IPS-18c (cell line): ENCODE measurements around the gene ITIH4.

Experiments
- H3K4me3 ChIP-seq: 2 replicates; pipeline ENCODE4 v1.7.0; 2013; ENCODE audit warnings: low read depth, mild to moderate bottlenecking, low read length, moderate library complexity; ENCODE audit not compliant: insufficient read depth
- H3K9me3 ChIP-seq: one replicate; pipeline ENCODE4 v1.6.1; 2013; ENCODE audit warnings: mild to moderate bottlenecking, low read length, moderate library complexity; ENCODE audit not compliant: control insufficient read depth, insufficient read depth

The ITIH4 gene

GRCh38 chr3:52830535-52831258 is at the start of gene ITIH4:
ITIH4 (minus strand) TSS chr3:52830672; CDS start chr3:52830642, 30 bp downstream.
- H3K4me3 ChIP-seq: no peak within 1 kb of the TSS
- H3K9me3 ChIP-seq: no peaks in the 10 kb centered on the region

DNA sequence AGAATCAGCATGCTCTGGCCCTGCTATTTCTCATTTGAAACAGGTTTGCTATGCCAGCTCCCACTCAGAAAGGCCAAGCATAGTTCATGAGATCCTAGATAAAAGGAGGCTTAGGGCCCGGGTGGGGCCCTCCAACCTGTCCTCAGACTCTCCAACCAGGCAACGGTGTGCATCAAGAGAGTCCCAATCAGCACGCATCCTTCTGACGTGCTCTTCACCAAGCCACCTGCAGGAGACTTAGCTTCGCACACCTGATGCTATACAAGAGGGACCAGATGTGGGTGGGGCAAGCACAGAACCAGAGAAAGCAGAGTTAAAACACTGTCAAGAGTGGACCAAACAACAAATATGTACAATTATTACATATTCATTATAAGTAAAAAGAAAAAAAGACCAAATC is 49.6 kb upstream of the ITIH4 start:
- no peaks in the 10 kb centered on the region for H3K9me3 ChIP-seq
- no peak overlapping the region for H3K4me3 ChIP-seq

- no peak overlapping the region for H3K4me3 ChIP-seq
- no peaks in the 10 kb centered on the region for H3K9me3 ChIP-seq
Measured at GRCh38 chr3:52879581-52879980, 49.1 kb upstream of the ITIH4 start.

DNA sequence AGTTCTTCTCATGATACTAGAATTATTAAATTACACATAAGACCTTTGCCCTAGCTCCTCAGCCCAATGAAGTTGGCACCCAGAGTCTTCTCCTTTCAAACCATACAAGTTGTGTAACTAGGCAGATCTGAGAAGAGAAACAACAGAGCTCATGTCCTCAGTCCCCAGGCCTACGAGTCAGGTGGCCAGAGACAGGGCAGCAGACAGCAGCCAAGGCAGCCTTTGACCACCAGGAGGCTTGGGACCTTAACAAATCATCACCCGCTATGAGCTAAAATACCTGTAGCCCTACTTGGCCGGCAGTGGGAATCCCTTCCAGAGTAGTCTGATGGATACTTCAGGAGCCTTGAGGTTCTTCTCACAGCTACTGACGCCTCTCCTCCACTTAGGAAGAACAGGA is 48.6 kb upstream of the ITIH4 start:
- no peaks in the 10 kb centered on the region for H3K9me3 ChIP-seq
- H3K4me3 ChIP-seq: no peak overlapping the region

GRCh38 chr3:52877085-52877484 is 46.6 kb upstream of the ITIH4 start:
- H3K9me3 ChIP-seq: no peaks in the 10 kb centered on the region

GRCh38 chr3:52874864-52875587 is 44.6 kb upstream of the ITIH4 start:
- no peaks in the 10 kb centered on the region for H3K9me3 ChIP-seq
- H3K4me3 ChIP-seq: no peak overlapping the region

More at GRCh38 chr3:52877085-52877484, 46.6 kb upstream of the ITIH4 start:
- H3K4me3 ChIP-seq: no peak overlapping the region

DNA sequence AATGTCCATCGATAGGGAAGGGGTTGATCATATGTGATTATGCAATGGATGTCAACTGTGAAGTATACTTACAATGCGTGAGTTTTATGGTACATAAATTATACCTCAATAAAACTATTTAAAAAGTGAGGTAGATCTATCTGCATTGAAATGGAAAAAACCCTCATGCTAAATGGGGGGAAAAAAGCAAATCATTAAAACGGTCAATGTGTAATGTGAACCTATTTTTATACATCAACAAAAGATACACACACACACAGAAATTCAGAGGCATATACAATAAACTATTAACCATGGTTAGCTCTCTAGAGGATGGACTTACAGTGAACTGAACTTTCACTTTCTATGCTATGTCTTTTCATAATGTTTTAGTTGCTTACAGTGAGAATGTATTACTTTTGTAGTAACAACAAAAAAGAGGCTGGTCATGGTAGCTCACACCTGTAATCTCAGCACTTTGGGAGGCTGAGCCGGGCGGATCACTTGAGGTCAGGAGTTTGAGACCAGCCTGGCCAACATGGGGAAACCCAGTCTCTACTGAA is 43.8 kb upstream of the ITIH4 start:
- Histone ChIP-seq H3K4me3 (no peak overlapping the region), H3K9me3 (no peaks in the 10 kb centered on the region)

GRCh38 chr3:52873433-52874159 is 43.1 kb upstream of the ITIH4 start:
- Histone ChIP-seq H3K4me3 (no peak overlapping the region), H3K9me3 (no peaks in the 10 kb centered on the region)

DNA sequence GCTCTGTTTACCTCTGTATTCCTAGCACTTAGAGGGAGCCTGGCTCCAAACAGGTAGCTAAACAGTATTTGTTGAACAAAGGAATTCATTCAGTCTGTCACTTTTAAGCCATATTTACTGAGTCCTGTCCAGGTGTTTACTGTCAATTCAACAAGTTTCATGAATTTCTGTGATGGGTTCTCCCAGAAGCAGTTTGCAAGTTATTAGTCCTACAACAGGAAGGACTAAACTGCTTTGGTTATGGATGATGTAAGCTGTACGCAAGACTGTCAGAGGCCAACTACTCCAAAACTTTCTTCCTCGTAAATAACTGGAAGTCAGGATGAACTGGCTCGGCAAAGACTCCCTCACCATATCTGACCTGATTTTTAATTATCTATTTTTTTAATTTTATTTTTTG is 41.8 kb upstream of the ITIH4 start:
- Histone ChIP-seq H3K4me3 (no peak overlapping the region), H3K9me3 (no peaks in the 10 kb centered on the region)

DNA sequence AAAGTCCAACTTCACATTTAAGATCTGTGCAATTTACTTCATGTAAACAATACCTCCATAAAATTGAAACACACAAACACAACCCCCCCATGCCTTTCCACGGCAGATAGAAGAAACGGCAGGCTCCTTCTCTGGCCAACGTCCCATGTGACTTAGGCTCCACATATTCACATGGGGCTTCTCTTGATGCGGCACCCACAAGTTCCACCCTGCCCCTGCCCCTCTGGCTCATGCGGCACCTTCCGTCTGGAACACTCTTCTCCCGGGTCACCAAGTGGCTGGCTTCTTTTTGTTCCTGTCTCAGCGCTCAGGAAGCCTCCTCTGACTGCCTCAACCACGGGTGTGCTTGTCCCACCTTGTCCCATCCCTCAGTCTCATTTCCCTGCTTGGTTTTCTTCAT is 41.3 kb upstream of the ITIH4 start:
- H3K9me3 ChIP-seq: no peaks in the 10 kb centered on the region
- no peak overlapping the region for H3K4me3 ChIP-seq

DNA sequence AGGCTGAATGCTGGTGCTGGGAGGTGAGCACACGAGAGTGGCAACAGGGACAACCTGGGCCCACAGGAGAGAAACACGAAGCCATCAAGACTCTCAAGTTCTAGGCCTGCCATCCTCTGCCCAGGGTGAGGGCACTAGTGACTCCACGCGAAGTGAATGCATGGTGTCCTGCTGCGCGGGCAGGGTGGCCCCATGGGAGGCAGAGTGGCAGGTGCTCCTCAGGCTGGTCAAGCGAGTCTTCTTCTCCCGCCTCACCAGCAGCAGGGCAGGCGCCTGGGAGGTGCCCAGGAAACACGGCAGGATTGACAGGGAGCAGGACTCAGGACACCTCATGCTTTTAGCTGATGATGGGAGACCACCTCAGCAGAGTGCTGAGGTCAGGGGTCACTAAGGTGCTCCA is 40.0 kb upstream of the ITIH4 start:
- H3K9me3 ChIP-seq: no peaks in the 10 kb centered on the region
- no peak overlapping the region for H3K4me3 ChIP-seq

DNA sequence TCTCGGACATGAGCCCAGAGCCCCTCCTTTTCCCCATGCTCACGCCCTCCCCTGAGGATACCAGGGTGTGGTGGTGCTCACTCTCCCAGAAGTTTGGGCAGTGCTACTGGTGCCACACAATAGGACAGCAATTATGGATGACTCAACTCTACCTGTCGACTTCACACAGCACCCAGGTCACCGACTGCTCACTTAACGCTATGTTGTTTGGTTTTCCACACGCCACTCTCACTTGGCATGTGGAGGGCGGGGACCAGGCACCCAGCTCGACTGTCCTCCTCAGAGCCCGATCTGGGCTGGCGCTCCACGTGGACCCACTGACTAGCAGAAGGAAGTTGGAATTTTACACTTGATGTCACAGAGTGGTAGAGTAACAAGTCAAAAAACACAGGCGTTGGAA is 36.0 kb upstream of the ITIH4 start:
- no peak overlapping the region for H3K4me3 ChIP-seq
- peaks cover 5% of the 10 kb centered on the region for H3K9me3 ChIP-seq

DNA sequence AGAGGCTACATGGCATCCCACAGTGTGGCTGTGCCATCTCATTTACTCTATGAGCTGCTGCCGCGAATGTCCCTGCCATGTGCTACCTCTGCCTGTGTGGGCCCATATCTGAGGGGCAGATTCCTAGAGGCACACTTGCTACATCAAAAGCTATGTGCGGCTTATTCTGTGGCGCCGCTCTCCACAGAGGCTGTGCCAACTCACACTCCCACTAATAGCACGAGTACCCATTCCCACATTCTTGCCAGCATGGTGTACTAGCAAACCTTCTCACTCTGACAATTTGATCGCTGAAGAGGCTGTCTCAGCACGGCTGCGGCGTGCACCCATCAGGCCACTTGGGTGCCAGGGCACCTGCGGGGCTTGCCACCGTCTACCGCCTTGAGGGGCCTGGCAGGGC is 35.5 kb upstream of the ITIH4 start:
- H3K4me3 ChIP-seq: no peak overlapping the region
- peaks cover 7% of the 10 kb centered on the region for H3K9me3 ChIP-seq

DNA sequence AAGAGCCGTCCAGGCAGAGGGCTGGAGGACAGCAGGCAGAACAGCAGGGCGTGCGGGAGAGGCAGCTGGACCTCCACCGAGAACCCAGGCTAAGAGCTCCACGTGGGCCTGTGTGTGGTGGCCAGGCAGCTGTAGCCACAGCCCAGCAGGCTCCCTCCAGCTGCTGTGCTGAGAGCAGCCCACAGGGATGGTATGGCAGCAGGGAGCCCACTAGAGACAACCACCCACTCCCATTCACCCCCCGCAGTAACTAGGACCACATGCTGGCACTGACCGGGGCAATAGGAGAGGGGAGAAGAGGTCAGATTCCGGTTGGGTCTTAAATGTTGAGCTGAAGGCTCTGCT is 29.9 kb upstream of the ITIH4 start:
- Histone ChIP-seq H3K4me3 (no peak overlapping the region), H3K9me3 (peaks cover 7% of the 10 kb centered on the region)

DNA sequence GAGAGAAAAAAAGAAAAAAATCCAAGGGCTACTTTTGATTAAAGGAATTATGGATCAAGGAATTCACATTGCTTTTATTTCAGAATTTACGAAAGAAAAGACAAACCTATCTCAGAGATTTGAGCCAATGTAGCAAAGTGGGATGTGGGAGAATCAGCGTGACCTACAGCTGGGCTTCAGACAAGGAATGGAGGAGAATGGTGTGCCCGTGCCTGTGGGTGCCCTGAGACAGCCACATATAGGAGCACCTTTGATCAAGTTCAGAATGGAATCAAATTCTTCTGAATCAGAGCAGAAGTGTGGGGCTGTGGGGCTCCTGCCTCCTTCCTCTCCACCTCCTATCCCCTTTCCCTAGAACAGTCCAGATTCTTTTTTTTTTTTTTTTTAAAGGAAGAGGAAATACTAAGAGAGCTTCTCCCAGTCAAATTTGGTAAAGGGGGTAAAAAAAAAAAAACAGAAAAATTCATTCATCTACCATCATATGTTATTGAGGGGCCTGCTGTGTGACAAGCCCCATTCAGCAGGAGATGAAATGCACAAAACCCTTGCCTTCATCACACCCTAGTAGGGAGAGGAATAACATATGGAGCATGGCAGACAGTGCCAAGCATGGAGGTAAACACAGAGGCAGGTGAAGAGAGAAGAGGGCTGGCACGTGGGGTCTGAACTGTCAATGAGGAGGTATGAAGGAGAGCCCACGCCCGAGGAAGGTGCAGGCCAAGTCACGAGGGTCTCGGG is 29.4 kb upstream of the ITIH4 start:
- no peak overlapping the region for H3K4me3 ChIP-seq
- H3K9me3 ChIP-seq: peaks cover 7% of the 10 kb centered on the region

DNA sequence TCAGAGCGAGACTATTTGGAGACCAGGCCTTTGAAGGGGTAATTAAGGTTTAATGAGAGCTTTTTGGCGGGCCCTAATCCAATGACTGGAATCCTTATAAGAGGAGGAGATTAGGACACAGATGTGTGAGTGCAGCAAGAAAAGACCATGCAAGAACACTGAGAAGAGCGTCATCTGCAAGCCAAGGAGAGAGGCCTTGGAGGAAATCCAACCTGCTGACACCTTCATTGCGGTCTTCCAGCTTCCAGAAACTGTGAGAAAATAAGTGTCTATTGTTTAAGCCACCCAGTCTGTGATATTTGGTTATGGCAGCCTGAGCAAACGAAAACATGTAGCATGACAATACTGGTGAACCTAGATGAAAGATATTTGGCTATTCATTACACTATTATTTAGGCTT is 27.4 kb upstream of the ITIH4 start:
- H3K4me3 ChIP-seq: no peak overlapping the region
- peaks cover 2% of the 10 kb centered on the region for H3K9me3 ChIP-seq

DNA sequence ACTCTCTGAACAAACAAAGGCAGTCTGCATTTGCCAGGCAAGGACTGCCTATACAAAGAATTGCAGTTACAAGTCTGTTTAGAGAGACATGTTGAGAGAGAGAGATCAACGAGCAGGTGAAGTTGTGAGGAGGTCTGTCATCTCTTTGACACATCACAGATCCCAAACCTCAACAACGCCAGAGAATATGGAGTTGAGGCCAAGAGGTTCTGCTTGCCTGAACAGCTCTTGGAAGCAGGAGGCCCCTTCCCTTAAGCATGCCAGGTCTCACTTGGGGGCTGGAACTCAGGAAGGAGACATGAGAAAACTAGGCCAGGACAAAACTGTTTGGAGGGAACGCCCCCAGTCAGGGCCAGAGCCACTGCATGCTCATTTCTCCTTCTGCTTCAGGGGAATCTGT is 26.7 kb upstream of the ITIH4 start:
- H3K9me3 ChIP-seq: peaks cover 2% of the 10 kb centered on the region
- no peak overlapping the region for H3K4me3 ChIP-seq
